ENCODE measurements around the gene SMARCAL1.
A peak's percentile ranks its signal among the peaks of the same experiment; 100 is the strongest.

SMARCAL1 gene

GRCh38 chr2:216392945-216393840 lies 19.1 kb upstream of the SMARCAL1 start:
- peak; percentile 83 for DNase-seq

- no peak for DNase-seq
Measured at GRCh38 chr2:216394881-216395280, 17.4 kb upstream of the SMARCAL1 start.

GRCh38 chr2:216399621-216400020 lies 12.7 kb upstream of the SMARCAL1 start:
- no peak for DNase-seq

- no peak for DNase-seq
Measured at GRCh38 chr2:216402751-216403150, 9.5 kb upstream of the SMARCAL1 start.

- DNase-seq = peak; percentile 52
Measured at GRCh38 chr2:216404010-216404618, 8.2 kb upstream of the SMARCAL1 start.

GRCh38 chr2:216405588-216405987 lies 6.7 kb upstream of the SMARCAL1 start:
- DNase-seq = no peak

GRCh38 chr2:216406826-216407225 lies 5.5 kb upstream of the SMARCAL1 start:
- no peak for DNase-seq

- no peak for DNase-seq
Measured at GRCh38 chr2:216408426-216409290, 3.6 kb upstream of the SMARCAL1 start.

- no peak for DNase-seq
Measured at GRCh38 chr2:216410550-216410949, 1.7 kb upstream of the SMARCAL1 start.

- DNase-seq = peak; percentile 29
Measured at GRCh38 chr2:216413882-216414281, 1.6 kb downstream of the SMARCAL1 start.

- no peak for DNase-seq
Measured at GRCh38 chr2:216414772-216415319, 2.6 kb downstream of the SMARCAL1 start.

- DNase-seq = no peak
Measured at GRCh38 chr2:216415541-216415940, 3.3 kb downstream of the SMARCAL1 start.

GRCh38 chr2:216416571-216417307 lies 4.5 kb downstream of the SMARCAL1 start:
- DNase-seq = peak; percentile 85

- DNase-seq = no peak
Measured at GRCh38 chr2:216418981-216419380, 6.7 kb downstream of the SMARCAL1 start.

- DNase-seq = no peak
Measured at GRCh38 chr2:216420367-216421101, 8.2 kb downstream of the SMARCAL1 start.

- DNase-seq = no peak
Measured at GRCh38 chr2:216423071-216423470, 10.8 kb downstream of the SMARCAL1 start.

- DNase-seq = peak; percentile 11
Measured at GRCh38 chr2:216424274-216424673, 12.0 kb downstream of the SMARCAL1 start.

GRCh38 chr2:216425008-216425787 lies 12.9 kb downstream of the SMARCAL1 start:
- DNase-seq = no peak

- DNase-seq = no peak
Measured at GRCh38 chr2:216426166-216426777, 14.0 kb downstream of the SMARCAL1 start.

- DNase-seq = no peak
Measured at GRCh38 chr2:216426938-216427337, 14.7 kb downstream of the SMARCAL1 start.
